PFSK-1 (cell line): ENCODE results near the gene RAN.

Experiments used
- POLR2AphosphoS5 ChIP-seq: IDR thresholded peaks from 2 replicates; pipeline ENCODE4 v1.6.1; 2012; ENCODE audit warnings: low read depth, mild to moderate bottlenecking, control low read depth, low read length, moderate library complexity
- REST ChIP-seq, 2 experiments: IDR thresholded peaks; 2 replicates each; pipeline versions ENCODE4 v1.6.1 to v1.8.0; 2011 to 2012; ENCODE audit warnings: low read depth in 2 of 2, low read length in 2 of 2, control low read depth in 1 of 2, inconsistent platforms in 1 of 2, mild to moderate bottlenecking in 1 of 2, moderate library complexity in 1 of 2; ENCODE audit not compliant: insufficient read depth in 1 of 2

DNA sequence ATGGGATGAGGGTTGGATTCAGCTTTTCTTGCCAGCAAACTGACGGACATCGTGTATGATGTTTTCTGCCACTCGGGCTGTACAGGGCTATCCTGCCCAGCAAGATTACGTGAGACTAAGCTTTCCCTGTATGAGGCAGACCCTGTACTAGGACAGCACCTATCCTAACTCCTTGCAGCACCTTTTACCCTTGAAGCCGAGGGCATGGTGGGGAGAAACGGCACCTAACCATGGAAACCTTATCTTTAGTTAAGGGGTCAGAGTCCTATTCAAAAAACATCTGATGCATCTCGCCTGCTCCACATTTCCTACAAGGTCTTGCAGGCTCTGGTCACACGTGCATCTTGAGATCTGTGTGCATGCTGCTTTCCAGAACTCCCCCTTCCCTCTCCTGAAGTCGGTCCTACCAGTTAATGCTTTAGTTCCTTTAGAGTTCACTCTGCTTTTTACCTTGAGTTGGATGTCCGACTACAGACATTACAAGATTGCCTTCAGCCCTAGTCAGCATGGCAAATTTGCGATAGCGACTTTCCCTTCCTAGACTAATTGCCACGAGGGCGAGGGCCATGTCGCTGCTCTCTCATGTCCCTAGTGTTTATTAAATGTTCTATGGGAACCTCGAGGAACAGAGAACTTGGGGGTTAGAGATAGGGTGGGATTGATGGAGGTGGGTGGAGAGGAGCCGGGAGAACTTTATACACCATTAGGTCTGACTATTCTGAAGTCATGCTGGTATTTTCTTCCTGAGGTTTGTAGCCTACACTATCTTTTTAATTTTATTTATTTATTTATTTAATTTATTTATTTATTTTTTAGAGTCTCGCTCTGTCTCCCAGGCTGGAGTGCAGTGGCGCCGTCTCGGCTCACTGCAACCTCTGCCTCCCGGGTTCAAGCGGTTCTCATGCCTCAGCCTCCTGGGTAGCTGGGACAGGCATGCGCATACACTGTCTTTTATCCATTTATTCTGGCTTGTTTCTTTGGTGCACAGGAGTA is 6.6 kb downstream of the RAN start:
- TF ChIP-seq REST (IDR thresholded peaks at IDR 0.05; ENCODE audit: insufficient read depth in 1 of 2, low read depth in 2 of 2, low read length in 2 of 2) (no peak), POLR2AphosphoS5 (peak; percentile 81)
